DND-41 (cell line): ENCODE measurements around the gene ZNF691.

Experiments used
- ATAC-seq: fragments of 200-7000 bp; cut with Tn5 transposase; 3 replicates; pipeline ENCODE4 v1.9.1; 2021; ENCODE audit warnings: low read depth; ENCODE audit not compliant: insufficient read depth
- DNase-seq: peaks from one replicate; pipeline ENCODE4 v3.0.0-alpha.2; 2020
- H2AFZ ChIP-seq: 2 replicates; pipeline ENCODE4 v1.6.0; 2012; ENCODE audit warnings: low read depth, low read length
- H3K27ac ChIP-seq: 2 replicates; pipeline ENCODE4 v1.5.1; 2012; ENCODE audit warnings: low read length, inconsistent platforms
- H3K27me3 ChIP-seq: fragments of 200-600 bp; sonication (generic); 2 replicates; pipeline ENCODE4 v1.6.0; 2012; ENCODE audit warnings: low read length, mild to moderate bottlenecking, inconsistent platforms; ENCODE audit not compliant: insufficient read depth, poor library complexity
- H3K36me3 ChIP-seq: 2 replicates; pipeline ENCODE4 v1.5.1; 2012; ENCODE audit warnings: low read length, inconsistent platforms; ENCODE audit not compliant: insufficient read depth
- H3K4me1 ChIP-seq: 2 replicates; pipeline ENCODE4 v1.5.1; 2012; ENCODE audit warnings: mild to moderate bottlenecking, low read length; ENCODE audit not compliant: insufficient read depth
- H3K4me2 ChIP-seq: 2 replicates; pipeline ENCODE4 v1.6.0; 2012; ENCODE audit warnings: mild to moderate bottlenecking, moderate library complexity, low read length, inconsistent platforms; ENCODE audit not compliant: insufficient read depth
- H3K4me3 ChIP-seq, 2 experiments: fragments of 200-600 bp in 1 of 2; shearing (Covaris generic) in 1 of 2; 2 replicates each; pipeline ENCODE4 v1.5.1; 2012 to 2016; ENCODE audit warnings: inconsistent platforms in 2 of 2, low read length in 2 of 2, mild to moderate bottlenecking in 2 of 2, low read depth in 1 of 2, moderate library complexity in 1 of 2
- H3K79me2 ChIP-seq: 2 replicates; pipeline ENCODE4 v1.6.0; 2012; ENCODE audit warnings: low read length, inconsistent platforms; ENCODE audit not compliant: insufficient read depth
- H3K9ac ChIP-seq: 2 replicates; pipeline ENCODE4 v1.6.0; 2012; ENCODE audit warnings: low read depth, mild to moderate bottlenecking, inconsistent platforms, low read length, moderate library complexity
- H3K9me3 ChIP-seq: 2 replicates; pipeline ENCODE4 v1.5.1; 2012; ENCODE audit warnings: low read length, moderate library complexity, mild to moderate bottlenecking, inconsistent platforms; ENCODE audit not compliant: insufficient read depth, severe bottlenecking
- H4K20me1 ChIP-seq: 2 replicates; pipeline ENCODE4 v1.6.0; 2012; ENCODE audit warnings: low read length; ENCODE audit not compliant: insufficient read depth
- EZH2 ChIP-seq: IDR thresholded peaks from 3 replicates; pipeline ENCODE4 v1.6.1; 2012; ENCODE audit warnings: borderline replicate concordance, low read depth, mild to moderate bottlenecking, moderate library complexity, low read length, inconsistent platforms; ENCODE audit not compliant: severe bottlenecking
- TF ChIP-seq, protein P1 (sequence below): IDR thresholded peaks from 2 replicates; pipeline ENCODE4 v1.5.1; 2012; ENCODE audit warnings: borderline replicate concordance, low read length, moderate library complexity, mild to moderate bottlenecking; ENCODE audit not compliant: poor library complexity, severe bottlenecking; ENCODE audit errors: extremely low read depth

The ZNF691 gene

DNA sequence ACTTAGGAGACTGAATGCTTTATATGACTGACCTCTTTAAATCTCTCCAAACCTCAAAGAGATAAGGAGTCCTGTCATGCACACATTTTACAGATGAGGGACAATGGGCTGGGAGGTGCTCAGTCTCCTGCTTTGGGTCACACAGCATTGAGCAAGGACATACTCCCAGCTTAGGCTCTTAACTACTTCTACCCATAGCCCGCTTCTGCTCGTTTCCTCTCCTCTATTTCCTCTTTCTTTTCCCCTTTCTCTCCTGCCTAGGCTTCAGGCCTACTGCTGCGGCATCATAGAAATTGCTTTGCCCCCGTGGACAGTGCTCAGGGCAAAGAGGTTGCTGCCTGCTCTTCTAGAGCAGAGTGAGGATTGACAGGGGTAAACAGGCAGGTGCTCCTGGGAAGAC is 12.4 kb upstream of the ZNF691 start:
- no peaks in the 10 kb centered on the region for H3K9me3 ChIP-seq
- no peak overlapping the region for H2AFZ ChIP-seq
- no peak for TF ChIP-seq EZH2
- TF ChIP-seq, protein P1, sequence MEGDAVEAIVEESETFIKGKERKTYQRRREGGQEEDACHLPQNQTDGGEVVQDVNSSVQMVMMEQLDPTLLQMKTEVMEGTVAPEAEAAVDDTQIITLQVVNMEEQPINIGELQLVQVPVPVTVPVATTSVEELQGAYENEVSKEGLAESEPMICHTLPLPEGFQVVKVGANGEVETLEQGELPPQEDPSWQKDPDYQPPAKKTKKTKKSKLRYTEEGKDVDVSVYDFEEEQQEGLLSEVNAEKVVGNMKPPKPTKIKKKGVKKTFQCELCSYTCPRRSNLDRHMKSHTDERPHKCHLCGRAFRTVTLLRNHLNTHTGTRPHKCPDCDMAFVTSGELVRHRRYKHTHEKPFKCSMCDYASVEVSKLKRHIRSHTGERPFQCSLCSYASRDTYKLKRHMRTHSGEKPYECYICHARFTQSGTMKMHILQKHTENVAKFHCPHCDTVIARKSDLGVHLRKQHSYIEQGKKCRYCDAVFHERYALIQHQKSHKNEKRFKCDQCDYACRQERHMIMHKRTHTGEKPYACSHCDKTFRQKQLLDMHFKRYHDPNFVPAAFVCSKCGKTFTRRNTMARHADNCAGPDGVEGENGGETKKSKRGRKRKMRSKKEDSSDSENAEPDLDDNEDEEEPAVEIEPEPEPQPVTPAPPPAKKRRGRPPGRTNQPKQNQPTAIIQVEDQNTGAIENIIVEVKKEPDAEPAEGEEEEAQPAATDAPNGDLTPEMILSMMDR, result no peak
- H3K27ac ChIP-seq, result no peak overlapping the region
- no peak for DNase-seq
- no peak for ATAC-seq
- H3K79me2 ChIP-seq, result no peaks in the 10 kb centered on the region
- no peak overlapping the region for H3K9ac ChIP-seq
- H3K27me3 ChIP-seq, result no peaks in the 10 kb centered on the region
- no peak overlapping the region for H3K4me3 ChIP-seq
- H4K20me1 ChIP-seq, result no peaks in the 10 kb centered on the region
- no peaks in the 10 kb centered on the region for H3K4me1 ChIP-seq
- H3K4me2 ChIP-seq, result no peak overlapping the region
- no peaks in the 10 kb centered on the region for H3K36me3 ChIP-seq

DNA sequence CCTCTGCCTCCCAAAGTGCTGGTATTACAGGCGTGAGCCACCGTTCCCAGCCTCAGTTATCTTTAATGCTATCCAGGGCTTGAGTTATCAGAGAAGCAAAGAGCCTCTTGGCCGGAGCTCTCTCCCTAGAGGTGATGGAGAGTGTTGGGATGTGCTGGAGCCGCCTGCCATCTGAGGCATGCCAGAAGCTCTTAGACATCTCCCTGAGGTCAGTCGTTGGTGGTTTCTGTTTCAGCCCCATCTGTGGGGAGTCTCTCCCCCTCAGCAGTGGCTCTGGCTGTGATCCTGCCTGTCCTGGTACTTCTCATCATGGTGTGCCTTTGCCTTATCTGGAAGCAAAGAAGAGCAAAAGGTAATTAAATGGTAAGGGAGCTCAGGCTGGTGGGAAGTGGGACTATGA is 11.6 kb upstream of the ZNF691 start:
- no peaks in the 10 kb centered on the region for H3K9me3 ChIP-seq

DNA sequence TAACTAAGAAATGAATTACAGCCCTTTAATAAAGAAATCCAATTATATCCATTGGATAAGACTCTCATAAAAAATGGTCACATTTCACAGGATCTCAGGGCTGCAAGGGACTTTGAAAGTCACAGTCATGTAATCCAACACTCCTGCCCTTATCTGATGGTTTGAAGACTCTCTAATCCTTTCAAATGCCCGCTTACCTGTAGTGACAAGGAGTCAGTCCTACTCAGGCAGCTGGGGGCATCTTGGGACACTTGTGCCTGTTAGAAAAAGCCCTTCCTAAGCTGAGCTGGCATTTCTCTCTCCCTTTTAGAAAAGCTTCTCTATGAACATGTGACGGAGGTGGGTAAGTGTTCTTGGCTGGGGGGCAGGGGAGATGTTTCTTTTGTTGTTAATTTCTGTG is 11.0 kb upstream of the ZNF691 start:
- DNase-seq (no peak), ATAC-seq (no peak)
- no peak for TF ChIP-seq EZH2
- TF ChIP-seq, protein P1, result no peak
- Histone ChIP-seq H3K4me1 (no peaks in the 10 kb centered on the region), H3K9ac (no peak overlapping the region), H3K27ac (no peak overlapping the region), H3K79me2 (no peaks in the 10 kb centered on the region), H2AFZ (no peak overlapping the region), H3K4me3 (no peak overlapping the region), H3K36me3 (no peaks in the 10 kb centered on the region), H4K20me1 (no peaks in the 10 kb centered on the region), H3K27me3 (no peaks in the 10 kb centered on the region), H3K4me2 (no peak overlapping the region), H3K9me3 (no peaks in the 10 kb centered on the region)

More for the DNA sequence above, 11.6 kb upstream of the ZNF691 start:
- no peaks in the 10 kb centered on the region for H3K79me2 ChIP-seq
- no peak overlapping the region for H3K4me3 ChIP-seq
- no peak overlapping the region for H3K27ac ChIP-seq
- TF ChIP-seq, protein P1, result no peak
- TF ChIP-seq EZH2, result no peak
- ATAC-seq (no peak), DNase-seq (no peak)
- H4K20me1 ChIP-seq, result no peaks in the 10 kb centered on the region
- H3K36me3 ChIP-seq, result no peaks in the 10 kb centered on the region
- H3K9ac ChIP-seq, result no peak overlapping the region
- H3K4me1 ChIP-seq, result no peaks in the 10 kb centered on the region
- no peaks in the 10 kb centered on the region for H3K27me3 ChIP-seq
- no peak overlapping the region for H2AFZ ChIP-seq
- H3K4me2 ChIP-seq, result no peak overlapping the region

DNA sequence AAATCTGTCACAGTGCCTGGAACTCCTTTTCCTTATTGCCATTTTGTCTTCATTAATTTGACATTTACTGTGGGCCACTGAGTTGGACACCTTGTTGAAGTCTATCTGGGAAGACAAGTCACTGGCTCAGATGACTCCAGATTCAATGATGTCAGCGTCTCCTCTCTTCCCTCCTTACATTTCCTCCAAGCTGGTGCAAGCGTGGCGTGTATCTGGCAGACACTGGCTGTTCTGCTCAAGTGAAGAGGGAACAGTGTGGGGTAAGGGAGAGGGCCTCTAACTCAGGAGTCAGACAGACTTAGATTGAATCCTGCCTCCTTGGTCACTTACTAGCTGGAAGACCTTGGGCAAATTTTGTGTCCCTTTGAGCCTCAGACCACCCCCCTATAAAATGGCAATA is 8.7 kb upstream of the ZNF691 start:
- TF ChIP-seq EZH2, result no peak
- TF ChIP-seq, protein P1, result no peak
- H2AFZ ChIP-seq, result no peak overlapping the region
- H3K9ac ChIP-seq, result no peak overlapping the region
- H3K4me2 ChIP-seq, result no peak overlapping the region
- no peak for DNase-seq
- no peaks in the 10 kb centered on the region for H3K27me3 ChIP-seq
- H4K20me1 ChIP-seq, result no peaks in the 10 kb centered on the region
- no peaks in the 10 kb centered on the region for H3K36me3 ChIP-seq
- no peaks in the 10 kb centered on the region for H3K4me1 ChIP-seq
- no peaks in the 10 kb centered on the region for H3K9me3 ChIP-seq
- no peak for ATAC-seq
- no peak overlapping the region for H3K27ac ChIP-seq
- H3K4me3 ChIP-seq, result no peak overlapping the region
- H3K79me2 ChIP-seq, result no peaks in the 10 kb centered on the region
